HepG2 (cell line): Measurements from ENCODE around the gene OR7G1. TPM values are rescaled to one million over a fixed set of nuclear protein-coding genes. Genes with fewer than 3 reads are reported as not detected.

Experiments used
- ATAC-seq: fragments of 200-7000 bp; cut with Tn5 transposase; 3 replicates; pipeline ENCODE4 v1.9.1; 2020; ENCODE audit warnings: mild to moderate bottlenecking, moderate library complexity
- BruUV-seq: library from RNA; stranded (reverse); fragments of 400-500 nt; replicated peaks from 2 replicates; lab custom pipeline; 2021; lab: Mats Ljungman, UMichigan
- CTCF ChIA-PET: fragments of 300-600 bp; formaldehyde crosslinking; extraction: SDS; loops from one replicate; lab custom pipeline; 2021; ENCODE audit warnings: low total read pairs, inconsistent platforms, low intra/inter-chr PET ratio; lab: Yijun Ruan, JAX
- POLR2A ChIA-PET: fragments of 350-600 bp; sonication (Branson Sonifier 250); formaldehyde crosslinking; loops from one replicate; lab custom pipeline; 2020; ENCODE audit warnings: antibody characterized with exemption, inconsistent platforms; lab: Yijun Ruan, JAX
- DNase-seq: peaks from one replicate; pipeline ENCODE4 v3.0.0-alpha.2; 2015; ENCODE audit warnings: low spot score
- FAIRE-seq: peaks from 3 replicates; lab custom pipeline; 2011; peaks lifted over from hg19 to GRCh38; lab: Jason Lieb, UNC
- H2AFZ ChIP-seq: one replicate; pipeline ENCODE4 v1.6.1; 2011; ENCODE audit warnings: low read length, inconsistent platforms
- H3K27ac ChIP-seq: fragments of 300-600 bp; 3 replicates; pipeline ENCODE4 v1.8.0; 2011; ENCODE audit warnings: mixed run types, mild to moderate bottlenecking, mixed read lengths, low read length, inconsistent platforms; ENCODE audit not compliant: insufficient read depth; ENCODE audit errors: extremely low read length
- H3K27me3 ChIP-seq, 2 experiments: fragments of 200-600 bp in 1 of 2; 2 replicates in 1 of 2; 3 replicates in 1 of 2; pipeline versions ENCODE4 v1.6.0 to v1.8.0; 2011; ENCODE audit warnings: low read length in 2 of 2, mild to moderate bottlenecking in 2 of 2, moderate library complexity in 2 of 2, inconsistent platforms in 1 of 2; ENCODE audit not compliant: insufficient read depth in 2 of 2, control insufficient read depth in 1 of 2
- H3K36me3 ChIP-seq, 2 experiments: fragments of 200-600 bp in 1 of 2; replicated peaks in 1 of 2; 2 replicates in 1 of 2; 3 replicates in 1 of 2; pipeline versions ENCODE4 v1.5.1 to v1.8.0; 2011; ENCODE audit warnings: low read length in 2 of 2, inconsistent platforms in 1 of 2; ENCODE audit not compliant: insufficient read depth in 2 of 2, control insufficient read depth in 1 of 2
- H3K4me1 ChIP-seq: 2 replicates; pipeline ENCODE4 v1.5.1; 2012; ENCODE audit warnings: low read length, inconsistent platforms; ENCODE audit not compliant: insufficient read depth
- H3K4me2 ChIP-seq: 2 replicates; pipeline ENCODE4 v1.6.0; 2011; ENCODE audit warnings: low read depth, low read length, inconsistent platforms
- H3K4me3 ChIP-seq, 3 experiments: fragments of 200-600 bp in 1 of 3; sonication (generic), shearing (Covaris generic) in 1 of 3; replicated peaks in 1 of 3; 2 replicates each; pipeline ENCODE4 v1.5.1; 2011 to 2016; ENCODE audit warnings: low read length in 3 of 3, inconsistent platforms in 2 of 3, low read depth in 2 of 3, mild to moderate bottlenecking in 2 of 3, control low read depth in 1 of 3, mixed read lengths in 1 of 3; ENCODE audit not compliant: insufficient read depth in 1 of 3
- H3K79me2 ChIP-seq: one replicate; pipeline ENCODE4 v1.6.1; 2011; ENCODE audit warnings: low read length, inconsistent platforms; ENCODE audit not compliant: insufficient read depth
- H3K9ac ChIP-seq: 2 replicates; pipeline ENCODE4 v1.6.0; 2011; ENCODE audit warnings: mild to moderate bottlenecking, low read depth, low read length, inconsistent platforms; ENCODE audit not compliant: insufficient read depth
- H3K9me3 ChIP-seq: 2 replicates; pipeline ENCODE4 v1.5.1; 2012; ENCODE audit warnings: mild to moderate bottlenecking, low read length
- H4K20me1 ChIP-seq: 2 replicates; pipeline ENCODE4 v1.6.0; 2011; ENCODE audit warnings: inconsistent platforms, mild to moderate bottlenecking, low read length, moderate library complexity; ENCODE audit not compliant: insufficient read depth
- CEBPB ChIP-seq: IDR thresholded peaks from 2 replicates; pipeline ENCODE4 v1.6.1; 2011; ENCODE audit warnings: low read depth, low read length, improper control_type of control experiment, borderline replicate concordance
- HMG20B ChIP-seq: conservative IDR thresholded peaks from 2 replicates; pipeline ENCODE4 v1.6.1; 2016; ENCODE audit warnings: missing genetic modification reagents, missing compliant biosample characterization
- PLSCR1 ChIP-seq: sonication (generic); formaldehyde crosslinking; IDR thresholded peaks from 2 replicates; pipeline ENCODE4 v1.5.0; 2020; ENCODE audit warnings: missing genetic modification reagents, mild to moderate bottlenecking, borderline replicate concordance
- ZBTB49 ChIP-seq: sonication (generic); formaldehyde crosslinking; IDR thresholded peaks from 2 replicates; pipeline ENCODE4 v1.4.0; 2020; ENCODE audit warnings: missing genetic modification reagents, borderline replicate concordance
- ZNF235 ChIP-seq: sonication (generic); formaldehyde crosslinking; IDR thresholded peaks from 2 replicates; pipeline ENCODE4 v1.8.1; 2023; ENCODE audit warnings: mild to moderate bottlenecking, missing genetic modification reagents, borderline replicate concordance
- WGBS: methylation state at CpG from one replicate; pipeline ENCODE4 v1.1.6; 2017; ENCODE audit warnings: low lambda C conversion rate; 5-methylcytosine and 5-hydroxymethylcytosine counted together
- in situ Hi-C: cut with HindIII; loops from 2 replicates; pipeline ENCODE4 v1.10.0; 2017; ENCODE audit warnings: low pct_unique_long_range_greater_than_20kb; ENCODE audit not compliant: extremely low pct_ligation_motif_present
- intact Hi-C: fragments of 100-400 bp; cut with micrococcal nuclease; formaldehyde crosslinking; loops from one replicate; pipeline ENCODE4 v1.10.0; 2022; ENCODE audit not compliant: unreplicated experiment
- polyA plus RNA-seq, 8 experiments: library from polyadenylated mRNA; depleted of rRNA in 3 of 8; stranded (reverse) in 7 of 8; unstranded in 1 of 8; fragments of >200 nt; fragmentation: Illumina TruSeq in 4 of 8; extraction: Trizol in 4 of 8; gene quantifications; 2 replicates each; pipeline versions ENCODE4 v1.2.1 to v1.2.3, GENCODE V29; 2011 to 2016; ENCODE audit warnings: low read depth in 4 of 8, missing spikeins in 1 of 8, mixed read lengths in 1 of 8; ENCODE audit not compliant: insufficient read depth in 1 of 8
- total RNA-seq, 5 experiments: library from RNA; depleted of rRNA; stranded (reverse); fragments of >200 nt; fragmentation: Illumina TruSeq; extraction: Trizol; gene quantifications; 2 replicates each; pipeline ENCODE4 v1.2.3, GENCODE V29; 2016; ENCODE audit warnings: low read depth in 1 of 5

Gene OR7G1
- total and polyA plus RNA-seq, 2 of the 13 experiments (the other 11 are each of a cell fraction or from before 2014, with no cell fraction given), result not detected

DNA sequence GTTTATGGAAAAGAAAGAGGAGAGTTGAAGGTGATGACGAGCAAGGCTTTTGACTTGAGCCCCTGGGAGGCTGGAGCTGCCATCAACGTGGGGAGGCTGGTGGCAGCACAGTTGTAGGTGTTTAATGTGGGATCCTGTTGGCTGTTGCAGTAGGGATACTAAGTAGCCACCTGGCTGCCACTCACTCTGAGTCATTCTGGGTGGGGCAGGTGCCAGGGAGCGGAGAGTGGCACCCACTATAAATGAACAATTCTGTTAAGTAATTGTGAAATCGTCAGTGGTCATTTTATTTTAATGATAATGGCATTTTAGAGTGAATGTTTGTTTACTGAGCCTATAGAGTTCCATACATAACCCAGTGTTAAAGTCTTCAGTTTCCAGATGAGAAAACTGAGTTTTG, 34.4 kb upstream of the OR7G1 start:
- ChIA-PET CTCF (no interaction called here), POLR2A (no interaction called here)
- intact Hi-C loops, result no loop called here
- no peak for ATAC-seq
- 96% methylated on average over 4 of the region's 4 CpGs for WGBS
- no peak for TF ChIP-seq HMG20B (CRISPR knock-in tag)
- no peak for TF ChIP-seq PLSCR1
- no peak for TF ChIP-seq CEBPB
- TF ChIP-seq ZNF235 (CRISPR knock-in tag), result no peak
- TF ChIP-seq ZBTB49 (CRISPR knock-in tag), result no peak
- DNase-seq, result no peak
- H3K9me3 ChIP-seq, result peaks cover 46% of the 10 kb centered on the region
- H3K4me1 ChIP-seq, result no peaks in the 10 kb centered on the region
- H3K79me2 ChIP-seq, result peaks cover 92% of the 10 kb centered on the region
- no peak for FAIRE-seq
- peaks cover 12% of the 10 kb centered on the region; the same call in 1 of the 2 replicates for H4K20me1 ChIP-seq
- H3K9ac ChIP-seq, result no peak overlapping the region
- no peak overlapping the region for H3K4me2 ChIP-seq
- H3K4me3 ChIP-seq, result no peak overlapping the region
- H3K27ac ChIP-seq, result no peak overlapping the region
- BruUV-seq, result no TSS peak
- no peak overlapping the region for H2AFZ ChIP-seq
- in situ Hi-C loops, result loop anchor here (25.0 kb wide), 1 partner anchor 637 kb away; no protein-coding TSS in a partner anchor
- peaks cover 9 to 52% of the 10 kb centered on the region in 2 experiments for H3K36me3 ChIP-seq
- H3K27me3 ChIP-seq, result no peaks in the 10 kb centered on the region
